ENCODE results near the gene AURKA.
"Not testable (repeated sequence)": the region's sequence is repeated elsewhere in the genome, so short reads cannot be mapped to it uniquely, and the experiment has no call there.

Gene AURKA

GRCh38 chr20:56420940-56421688 lies 29.1 kb upstream of the AURKA start:
- DNase-seq: no peak

- no peak for DNase-seq
Observed at GRCh38 chr20:56420028-56420427, 28.0 kb upstream of the AURKA start.

- no peak for DNase-seq
Observed at GRCh38 chr20:56418385-56418861, 26.4 kb upstream of the AURKA start.

GRCh38 chr20:56417911-56418310 lies 25.9 kb upstream of the AURKA start:
- no peak for DNase-seq

- no peak for DNase-seq
Observed at GRCh38 chr20:56417402-56417801, 25.4 kb upstream of the AURKA start.

GRCh38 chr20:56414842-56415765 lies 23.1 kb upstream of the AURKA start:
- peak; percentile 78 for DNase-seq

GRCh38 chr20:56412949-56413348 lies 20.9 kb upstream of the AURKA start:
- DNase-seq: no peak

GRCh38 chr20:56412473-56412790 lies 20.4 kb upstream of the AURKA start:
- DNase-seq: no peak

GRCh38 chr20:56411759-56412472 lies 19.9 kb upstream of the AURKA start, which contains the start of gene CASS4:
TSS of gene CASS4 (plus strand) at chr20:56412260. CDS start at chr20:56412459, 199 bp downstream.
- DNase-seq: peak; percentile 43

GRCh38 chr20:56411287-56411686 lies 19.3 kb upstream of the AURKA start:
- DNase-seq: not testable (repeated sequence)

- no peak for DNase-seq
Observed at GRCh38 chr20:56409956-56410355, 17.9 kb upstream of the AURKA start.

GRCh38 chr20:56409521-56409920 lies 17.5 kb upstream of the AURKA start:
- DNase-seq: no peak

- DNase-seq: no peak
Observed at GRCh38 chr20:56406910-56407309, 14.9 kb upstream of the AURKA start.

- DNase-seq: not testable (repeated sequence)
Observed at GRCh38 chr20:56405356-56405755, 13.3 kb upstream of the AURKA start.

- no peak for DNase-seq
Observed at GRCh38 chr20:56403465-56403864, 11.4 kb upstream of the AURKA start.

- peak; percentile 73 for DNase-seq
Observed at GRCh38 chr20:56400001-56400640, 8.1 kb upstream of the AURKA start.

- no peak for DNase-seq
Observed at GRCh38 chr20:56395166-56395565, 3.2 kb upstream of the AURKA start.

- DNase-seq: no peak
Observed at GRCh38 chr20:56393653-56394052, 1.6 kb upstream of the AURKA start.

GRCh38 chr20:56392881-56393482 lies 967 bp upstream of the AURKA start:
- no peak for DNase-seq

GRCh38 chr20:56391596-56392131 lies 351 bp downstream of the AURKA start:
- no peak for DNase-seq

GRCh38 chr20:56391037-56391436 lies 978 bp downstream of the AURKA start:
- DNase-seq: no peak

GRCh38 chr20:56390396-56390795 lies 1.6 kb downstream of the AURKA start:
- DNase-seq: not testable (repeated sequence)
